Measurements from ENCODE around the gene TMX4. TPM values are rescaled to one million over a fixed set of nuclear protein-coding genes. Genes with fewer than 3 reads are reported as not detected.
A peak's percentile ranks its signal among the peaks of the same experiment; 100 is the strongest.
"Not testable (repeated sequence)": the region's sequence is repeated elsewhere in the genome, so short reads cannot be mapped to it uniquely, and the experiment has no call there.

The TMX4 gene
- total RNA-seq, 2 experiments from 2014 or later = 23.6 to 26.2 TPM

GRCh38 chr20:8033151-8033841 lies 13.7 kb upstream of the TMX4 start:
- no peak for DNase-seq
- H3K27ac Mint-ChIP-seq = no peak overlapping the region
- H3K27me3 Mint-ChIP-seq = no peaks in the 10 kb centered on the region
- no peaks in the 10 kb centered on the region for H3K4me1 Mint-ChIP-seq
- no peaks in the 10 kb centered on the region for H3K9me3 Mint-ChIP-seq
- H3K36me3 Mint-ChIP-seq = no peaks in the 10 kb centered on the region
- no peak overlapping the region for H3K4me3 Mint-ChIP-seq

- Mint-ChIP-seq H3K4me3 (no peak overlapping the region), H3K9me3 (no peaks in the 10 kb centered on the region)
Observed at GRCh38 chr20:8032499-8032898, 12.9 kb upstream of the TMX4 start.

DNA sequence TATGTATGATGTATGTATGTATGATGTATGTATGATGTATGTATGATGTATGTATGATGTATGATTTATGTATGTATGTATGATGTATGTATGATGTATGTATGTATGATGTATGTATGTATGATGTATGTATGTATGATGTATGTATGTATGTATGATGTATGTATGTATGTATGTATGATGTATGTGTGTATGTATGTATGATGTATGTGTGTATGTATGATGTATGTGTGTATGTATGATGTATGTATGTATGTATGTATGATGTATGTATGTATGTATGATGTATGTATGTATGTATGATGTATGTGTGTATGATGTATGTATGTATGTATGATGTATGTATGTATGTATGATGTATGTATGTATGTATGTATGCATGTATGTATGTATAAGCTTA lies 12.0 kb upstream of the TMX4 start:
- H3K27ac Mint-ChIP-seq, H3K9me3 Mint-ChIP-seq, H3K4me1 Mint-ChIP-seq, DNase-seq, H3K36me3 Mint-ChIP-seq, H3K27me3 Mint-ChIP-seq, H3K4me3 Mint-ChIP-seq: not testable (repeated sequence)

More at GRCh38 chr20:8032499-8032898, 12.9 kb upstream of the TMX4 start:
- Mint-ChIP-seq H3K4me1 (no peaks in the 10 kb centered on the region), H3K36me3 (no peaks in the 10 kb centered on the region), H3K27me3 (no peaks in the 10 kb centered on the region), H3K27ac (no peak overlapping the region)
- no peak for DNase-seq

DNA sequence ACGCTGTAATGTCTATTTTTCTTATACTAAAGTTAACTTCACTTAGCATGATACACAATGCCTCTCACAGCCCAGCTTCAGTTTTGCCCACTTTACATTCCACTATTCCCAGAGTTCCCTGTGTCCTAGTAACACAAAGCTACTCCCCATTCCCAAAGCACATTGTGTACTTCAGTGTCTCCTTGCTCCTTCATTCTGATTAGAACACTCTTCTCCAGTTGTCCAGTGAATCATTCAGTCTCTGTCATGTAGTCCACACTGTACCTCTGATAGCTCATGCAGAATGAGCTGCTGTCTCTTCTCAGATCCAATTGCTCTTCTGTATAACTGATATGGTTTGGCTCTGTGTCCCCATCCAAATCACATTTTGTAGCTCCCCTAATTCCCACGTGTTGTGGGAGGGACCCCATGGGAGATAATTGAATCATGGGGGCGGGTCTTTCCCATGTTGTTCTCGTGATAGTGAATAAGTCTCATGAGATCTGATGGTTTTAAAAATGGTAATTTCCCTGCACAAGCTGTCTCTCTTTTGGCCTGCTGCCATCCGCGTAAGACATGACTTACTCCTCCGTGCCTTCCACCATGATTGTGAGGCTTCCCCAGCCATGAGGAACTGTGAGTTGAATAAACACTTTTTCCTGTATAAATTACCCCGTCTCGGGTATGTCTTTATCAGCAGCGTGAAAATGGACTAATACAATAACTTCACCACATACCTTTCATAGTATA lies 2.1 kb upstream of the TMX4 start:
- Mint-ChIP-seq H3K9me3 (no peaks in the 10 kb centered on the region), H3K4me1 (peaks cover 8% of the 10 kb centered on the region), H3K27me3 (no peaks in the 10 kb centered on the region), H3K27ac (no peak overlapping the region), H3K4me3 (no peak overlapping the region), H3K36me3 (no peaks in the 10 kb centered on the region)
- DNase-seq = no peak

DNA sequence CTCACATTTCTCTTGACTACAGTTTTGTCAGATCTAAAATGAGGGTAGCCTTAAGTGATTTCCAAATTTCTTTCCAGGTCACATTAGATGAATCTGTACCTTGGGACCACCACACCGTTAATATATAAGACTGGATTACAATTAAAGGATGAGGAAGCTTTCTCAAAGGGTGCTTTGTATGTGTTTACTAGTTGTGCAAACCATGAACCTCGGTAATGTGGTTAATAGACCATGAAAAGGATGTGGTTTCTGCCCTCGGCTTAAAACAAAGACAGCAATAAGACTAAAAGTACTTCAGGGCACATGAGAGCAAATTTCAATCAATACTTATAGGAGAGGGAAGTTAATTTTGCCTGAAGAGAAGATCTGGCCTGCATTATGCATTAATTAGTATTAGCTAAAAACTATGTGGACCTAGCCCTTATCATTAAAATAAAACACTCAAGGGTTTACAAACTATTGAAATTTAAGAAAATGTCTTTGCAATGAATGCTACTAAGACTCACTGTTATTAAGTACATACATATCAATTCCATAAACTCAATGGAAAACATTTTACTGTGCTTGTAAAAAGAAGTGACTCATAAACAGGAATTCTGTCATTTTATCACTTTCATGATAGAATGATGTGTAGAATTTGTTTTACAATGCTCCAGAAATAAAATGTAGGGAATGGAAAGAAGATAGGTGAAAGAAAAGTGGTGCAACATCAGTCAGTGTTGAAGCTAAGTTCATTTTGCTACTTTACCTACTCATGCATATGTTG lies 936 bp upstream of the TMX4 start:
- Mint-ChIP-seq H3K27ac (no peak overlapping the region), H3K4me3 (no peak overlapping the region), H3K36me3 (no peaks in the 10 kb centered on the region)

DNA sequence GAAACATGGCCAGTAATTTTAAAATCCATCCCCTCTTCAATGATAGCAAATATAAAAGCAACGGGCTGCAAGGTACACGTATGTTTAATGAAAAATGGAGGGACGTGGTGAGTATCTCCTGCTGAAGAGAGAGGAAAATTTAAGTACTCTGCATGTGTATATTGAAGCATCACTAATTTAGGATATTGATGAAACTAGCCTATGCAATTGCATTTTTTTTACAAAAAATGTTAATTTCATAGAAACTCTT lies 362 bp upstream of the TMX4 start:
- Mint-ChIP-seq H3K27me3 (no peaks in the 10 kb centered on the region), H3K4me1 (peaks cover 22% of the 10 kb centered on the region), H3K4me3 (no peak overlapping the region), H3K36me3 (peaks cover 2% of the 10 kb centered on the region), H3K27ac (no peak overlapping the region), H3K9me3 (no peaks in the 10 kb centered on the region)
- no peak for DNase-seq

More for the DNA sequence above, 936 bp upstream of the TMX4 start:
- H3K9me3 Mint-ChIP-seq = no peaks in the 10 kb centered on the region
- peaks cover 16% of the 10 kb centered on the region for H3K4me1 Mint-ChIP-seq
- H3K27me3 Mint-ChIP-seq = no peaks in the 10 kb centered on the region
- no peak for DNase-seq

GRCh38 chr20:8018958-8019245 lies 659 bp downstream of the TMX4 start:
- Mint-ChIP-seq H3K4me1 (peaks cover 27% of the 10 kb centered on the region), H3K27ac (peak overlapping the region; percentile 88), H3K4me3 (peak overlapping the region; percentile 88), H3K9me3 (no peaks in the 10 kb centered on the region), H3K36me3 (peaks cover 4% of the 10 kb centered on the region), H3K27me3 (no peaks in the 10 kb centered on the region)
- DNase-seq = peak; percentile 77

DNA sequence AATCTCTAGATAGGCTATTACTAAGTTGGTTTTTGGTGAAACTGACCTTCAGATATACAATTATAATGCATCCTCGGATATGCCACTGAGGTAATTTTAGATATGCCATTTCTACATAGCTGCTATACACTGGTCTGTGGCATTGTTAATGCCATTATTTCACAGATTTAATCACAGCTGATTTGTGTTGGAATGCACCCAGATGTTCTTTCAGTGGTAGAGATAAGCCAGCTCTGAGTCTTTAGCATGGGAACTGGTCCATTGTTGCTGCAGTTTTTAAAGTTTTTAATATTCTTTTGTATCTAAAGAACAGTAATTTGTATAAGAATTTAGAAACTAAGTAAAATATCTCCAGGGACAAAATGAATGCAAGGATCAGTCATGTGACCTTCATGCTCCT lies 6.8 kb downstream of the TMX4 start:
- no peak overlapping the region for H3K4me3 Mint-ChIP-seq
- no peak for DNase-seq
- H3K27me3 Mint-ChIP-seq = no peaks in the 10 kb centered on the region
- no peak overlapping the region for H3K27ac Mint-ChIP-seq
- peaks cover 37% of the 10 kb centered on the region for H3K4me1 Mint-ChIP-seq
- peaks cover 6% of the 10 kb centered on the region for H3K36me3 Mint-ChIP-seq
- H3K9me3 Mint-ChIP-seq = no peaks in the 10 kb centered on the region

- H3K9me3 Mint-ChIP-seq = no peaks in the 10 kb centered on the region
- H3K27me3 Mint-ChIP-seq = no peaks in the 10 kb centered on the region
- no peak overlapping the region for H3K4me3 Mint-ChIP-seq
- H3K27ac Mint-ChIP-seq = no peak overlapping the region
- H3K4me1 Mint-ChIP-seq = peaks cover 11% of the 10 kb centered on the region
- peaks cover 7% of the 10 kb centered on the region for H3K36me3 Mint-ChIP-seq
- no peak for DNase-seq
Observed at GRCh38 chr20:8008733-8009132, 10.8 kb downstream of the TMX4 start.

GRCh38 chr20:8007490-8007889 lies 12.1 kb downstream of the TMX4 start:
- H3K9me3 Mint-ChIP-seq = no peaks in the 10 kb centered on the region
- peaks cover 6% of the 10 kb centered on the region for H3K36me3 Mint-ChIP-seq

GRCh38 chr20:8005575-8006366 lies 13.8 kb downstream of the TMX4 start:
- Mint-ChIP-seq H3K9me3 (no peaks in the 10 kb centered on the region), H3K27ac (no peak overlapping the region), H3K4me1 (no peaks in the 10 kb centered on the region), H3K4me3 (no peak overlapping the region), H3K27me3 (no peaks in the 10 kb centered on the region), H3K36me3 (peaks cover 8% of the 10 kb centered on the region)
- DNase-seq = no peak

More at GRCh38 chr20:8007490-8007889, 12.1 kb downstream of the TMX4 start:
- no peak overlapping the region for H3K27ac Mint-ChIP-seq
- no peak overlapping the region for H3K4me3 Mint-ChIP-seq
- H3K27me3 Mint-ChIP-seq = no peaks in the 10 kb centered on the region
- peaks cover 10% of the 10 kb centered on the region for H3K4me1 Mint-ChIP-seq
- DNase-seq = no peak

- Mint-ChIP-seq H3K4me3 (no peak overlapping the region), H3K27ac (no peak overlapping the region), H3K9me3 (no peaks in the 10 kb centered on the region), H3K4me1 (no peaks in the 10 kb centered on the region), H3K27me3 (no peaks in the 10 kb centered on the region), H3K36me3 (peaks cover 16% of the 10 kb centered on the region)
- no peak for DNase-seq
Observed at GRCh38 chr20:8005033-8005432, 14.5 kb downstream of the TMX4 start.

DNA sequence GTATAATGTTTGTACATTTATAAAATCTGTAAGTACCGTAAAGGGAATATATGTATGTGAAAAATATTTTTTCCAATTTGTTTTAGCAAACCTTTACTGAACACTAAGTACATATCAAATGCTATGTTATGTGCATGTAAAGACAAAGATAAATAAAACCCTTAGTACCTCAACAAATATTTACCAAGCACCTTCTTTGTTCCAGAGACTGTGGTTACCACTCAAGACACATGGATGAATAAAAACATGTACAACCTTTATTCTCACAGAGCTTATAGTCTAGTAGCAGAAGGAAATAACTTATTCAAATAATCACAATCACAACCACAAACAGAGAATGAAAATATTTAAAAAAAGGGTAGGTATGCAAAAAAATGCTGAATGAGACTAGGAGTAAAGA lies 17.5 kb downstream of the TMX4 start:
- Mint-ChIP-seq H3K27me3 (no peaks in the 10 kb centered on the region), H3K9me3 (no peaks in the 10 kb centered on the region), H3K4me3 (no peak overlapping the region), H3K4me1 (no peaks in the 10 kb centered on the region), H3K36me3 (peaks cover 14% of the 10 kb centered on the region), H3K27ac (no peak overlapping the region)
- no peak for DNase-seq

DNA sequence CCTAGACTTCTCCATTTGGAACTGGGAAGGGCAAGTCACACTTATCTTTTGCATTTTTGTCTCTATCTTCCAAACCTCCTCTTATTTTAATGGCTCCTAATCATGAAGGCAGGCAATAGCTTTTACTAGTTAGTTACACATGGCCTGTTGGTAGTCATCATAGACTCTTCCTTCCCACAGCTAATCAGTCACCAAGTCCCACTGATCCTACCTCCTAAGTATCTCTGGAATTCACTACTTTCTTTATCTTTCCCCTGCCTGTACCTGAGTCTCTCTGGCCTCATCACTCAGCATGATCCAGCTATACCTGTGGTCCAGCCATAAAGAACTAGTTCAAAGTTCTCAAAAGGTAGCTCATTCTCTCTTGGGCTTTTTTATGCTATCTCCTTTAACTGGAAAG lies 18.8 kb downstream of the TMX4 start:
- H3K4me1 Mint-ChIP-seq = no peaks in the 10 kb centered on the region
- H3K27ac Mint-ChIP-seq = no peak overlapping the region
- H3K9me3 Mint-ChIP-seq = no peaks in the 10 kb centered on the region
- peaks cover 12% of the 10 kb centered on the region for H3K36me3 Mint-ChIP-seq
- no peak for DNase-seq
- no peak overlapping the region for H3K4me3 Mint-ChIP-seq
- no peaks in the 10 kb centered on the region for H3K27me3 Mint-ChIP-seq

GRCh38 chr20:7996898-7997297 lies 22.7 kb downstream of the TMX4 start:
- H3K9me3 Mint-ChIP-seq = peaks cover 14% of the 10 kb centered on the region
- DNase-seq = no peak
- no peak overlapping the region for H3K4me3 Mint-ChIP-seq
- H3K27me3 Mint-ChIP-seq = no peaks in the 10 kb centered on the region
- H3K27ac Mint-ChIP-seq = no peak overlapping the region
- H3K4me1 Mint-ChIP-seq = no peaks in the 10 kb centered on the region
- peaks cover 17% of the 10 kb centered on the region for H3K36me3 Mint-ChIP-seq
